AG04449 (cell line): ENCODE results near the gene PARD6B.
"Not testable (repeated sequence)": the region's sequence is repeated elsewhere in the genome, so short reads cannot be mapped to it uniquely, and the experiment has no call there.

Experiments
- CTCF ChIA-PET: fragments of 350-600 bp; formaldehyde crosslinking; extraction: SDS; loops from one replicate; lab custom pipeline; 2021; ENCODE audit warnings: antibody characterized with exemption; lab: Yijun Ruan, JAX
- POLR2A ChIA-PET: fragments of 400-600, 350-600 bp; formaldehyde crosslinking; extraction: SDS; loops from one replicate; lab custom pipeline; 2020; ENCODE audit warnings: antibody characterized with exemption, inconsistent platforms; lab: Yijun Ruan, JAX
- DNase-seq: peaks from one replicate; pipeline ENCODE4 v3.0.0-alpha.2; 2010; ENCODE audit warnings: low read depth, low spot score
- H3K4me3 ChIP-seq: 2 replicates; pipeline ENCODE4 v1.5.1; 2011; ENCODE audit warnings: low read depth, mild to moderate bottlenecking, control low read depth, low read length
- TF ChIP-seq, protein P1 (sequence below): IDR thresholded peaks from one replicate; pipeline ENCODE4 v1.5.1; 2011; ENCODE audit warnings: mild to moderate bottlenecking, moderate library complexity, low read length, control low read depth, inconsistent platforms; ENCODE audit not compliant: insufficient read depth; ENCODE audit errors: missing control alignments

The PARD6B gene

DNA sequence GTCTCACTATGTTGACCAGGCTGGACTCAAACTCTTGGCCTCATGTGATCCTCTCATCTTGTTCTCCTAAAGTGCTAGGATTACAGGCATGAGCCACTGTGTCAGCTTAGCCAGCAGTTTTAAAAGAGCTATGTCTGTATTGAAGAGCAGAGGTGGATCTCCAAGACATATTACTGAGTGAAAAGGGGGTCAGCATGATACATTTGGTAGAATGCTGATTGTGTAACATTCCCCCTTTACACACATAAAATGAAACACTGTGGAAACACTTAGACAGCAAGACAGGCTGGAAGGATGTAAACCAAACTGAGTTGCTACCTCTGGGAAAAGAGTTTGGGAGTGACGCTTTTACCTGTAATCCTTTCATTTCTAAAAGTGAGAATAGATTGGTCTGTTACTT lies 38.4 kb upstream of the PARD6B start:
- TF ChIP-seq, protein P1, sequence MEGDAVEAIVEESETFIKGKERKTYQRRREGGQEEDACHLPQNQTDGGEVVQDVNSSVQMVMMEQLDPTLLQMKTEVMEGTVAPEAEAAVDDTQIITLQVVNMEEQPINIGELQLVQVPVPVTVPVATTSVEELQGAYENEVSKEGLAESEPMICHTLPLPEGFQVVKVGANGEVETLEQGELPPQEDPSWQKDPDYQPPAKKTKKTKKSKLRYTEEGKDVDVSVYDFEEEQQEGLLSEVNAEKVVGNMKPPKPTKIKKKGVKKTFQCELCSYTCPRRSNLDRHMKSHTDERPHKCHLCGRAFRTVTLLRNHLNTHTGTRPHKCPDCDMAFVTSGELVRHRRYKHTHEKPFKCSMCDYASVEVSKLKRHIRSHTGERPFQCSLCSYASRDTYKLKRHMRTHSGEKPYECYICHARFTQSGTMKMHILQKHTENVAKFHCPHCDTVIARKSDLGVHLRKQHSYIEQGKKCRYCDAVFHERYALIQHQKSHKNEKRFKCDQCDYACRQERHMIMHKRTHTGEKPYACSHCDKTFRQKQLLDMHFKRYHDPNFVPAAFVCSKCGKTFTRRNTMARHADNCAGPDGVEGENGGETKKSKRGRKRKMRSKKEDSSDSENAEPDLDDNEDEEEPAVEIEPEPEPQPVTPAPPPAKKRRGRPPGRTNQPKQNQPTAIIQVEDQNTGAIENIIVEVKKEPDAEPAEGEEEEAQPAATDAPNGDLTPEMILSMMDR, result no peak
- no peak overlapping the region for H3K4me3 ChIP-seq
- ChIA-PET CTCF (no interaction called here), POLR2A (no interaction called here)
- DNase-seq, result no peak

DNA sequence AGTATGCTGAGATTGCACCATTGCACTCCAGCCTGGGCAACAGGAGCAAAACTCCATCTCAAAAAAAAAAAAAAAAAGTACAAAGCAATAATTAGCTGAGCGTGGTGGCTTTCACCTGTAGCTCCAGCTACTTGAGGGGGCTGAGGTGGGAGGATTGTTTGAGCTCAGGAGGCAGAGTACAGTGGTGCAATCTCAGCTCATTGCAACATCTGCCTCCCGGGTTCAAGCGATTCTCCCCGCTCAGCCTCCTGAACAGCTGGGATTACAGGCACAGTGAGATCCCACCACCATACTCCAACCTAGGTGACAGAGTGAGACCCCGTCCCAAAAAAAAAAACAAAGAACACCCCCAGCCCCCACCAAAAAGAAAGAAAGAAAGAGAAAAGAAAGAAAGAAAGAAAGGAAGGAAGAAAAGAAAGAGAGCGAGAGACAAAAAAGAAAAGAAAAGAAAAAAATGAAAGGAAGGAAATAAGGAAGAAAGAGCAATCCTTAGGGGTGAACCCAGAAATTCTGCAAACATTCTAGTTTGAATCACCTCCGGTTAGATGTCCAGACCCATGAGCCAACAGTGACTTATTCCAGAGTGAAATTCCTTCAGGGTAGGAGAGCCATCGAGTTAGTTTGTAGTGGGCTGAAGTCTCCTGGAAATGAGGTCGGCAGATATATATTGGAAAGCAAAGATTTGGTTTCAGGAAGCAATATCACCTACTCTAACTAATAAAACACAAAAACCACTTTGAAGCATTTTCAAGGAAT lies 36.8 kb upstream of the PARD6B start:
- TF ChIP-seq, protein P1, result no peak
- POLR2A ChIA-PET, result no interaction called here
- H3K4me3 ChIP-seq, result no peak overlapping the region
- CTCF ChIA-PET, result interaction anchor here (1.1 to 1.4 kb wide), 2 partner anchors 17 to 54 kb away, joined by 3 read pairs; no protein-coding TSS in a partner anchor
- no peak for DNase-seq

DNA sequence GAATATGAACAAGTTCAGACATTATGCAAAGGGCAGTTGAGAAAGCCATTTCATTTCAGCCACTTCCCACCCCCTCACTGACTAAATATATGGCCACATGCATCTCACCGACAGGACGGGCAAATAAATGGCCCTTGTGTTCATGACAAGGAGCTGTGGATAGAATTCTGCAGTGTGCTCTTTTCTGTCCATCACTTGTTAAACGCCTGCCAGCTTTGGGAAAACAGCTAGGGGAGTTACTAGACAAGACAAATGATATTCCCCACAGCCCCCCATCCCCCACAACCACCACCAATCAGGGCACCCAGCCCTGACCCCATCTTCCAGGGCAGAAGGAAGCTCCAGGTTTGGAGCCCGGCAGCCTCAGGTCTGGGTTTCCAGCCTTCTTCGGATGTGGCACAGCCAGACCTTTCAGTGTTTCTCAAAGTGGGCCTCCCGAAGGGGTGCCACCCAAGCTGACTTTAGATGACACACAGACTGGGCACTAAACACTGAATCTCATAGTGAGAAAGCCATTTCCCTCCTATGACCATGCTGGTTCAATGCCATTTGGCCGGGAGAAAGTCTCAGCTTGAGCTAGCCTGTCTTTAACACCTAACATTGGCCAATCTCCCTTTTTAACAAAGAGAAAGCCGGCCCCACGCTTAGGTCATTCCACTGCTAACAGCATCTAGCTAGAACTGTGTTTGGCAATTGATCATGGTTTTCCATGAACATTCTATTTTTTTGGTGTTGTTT lies 36.1 kb upstream of the PARD6B start:
- POLR2A ChIA-PET, result no interaction called here
- CTCF ChIA-PET, result interaction anchor here (0.7 to 1.5 kb wide), 4 partner anchors 16 to 60 kb away, joined by 3 to 5 read pairs (median 3); no protein-coding TSS in a partner anchor
- TF ChIP-seq, protein P1, result no peak
- no peak overlapping the region for H3K4me3 ChIP-seq
- no peak for DNase-seq

DNA sequence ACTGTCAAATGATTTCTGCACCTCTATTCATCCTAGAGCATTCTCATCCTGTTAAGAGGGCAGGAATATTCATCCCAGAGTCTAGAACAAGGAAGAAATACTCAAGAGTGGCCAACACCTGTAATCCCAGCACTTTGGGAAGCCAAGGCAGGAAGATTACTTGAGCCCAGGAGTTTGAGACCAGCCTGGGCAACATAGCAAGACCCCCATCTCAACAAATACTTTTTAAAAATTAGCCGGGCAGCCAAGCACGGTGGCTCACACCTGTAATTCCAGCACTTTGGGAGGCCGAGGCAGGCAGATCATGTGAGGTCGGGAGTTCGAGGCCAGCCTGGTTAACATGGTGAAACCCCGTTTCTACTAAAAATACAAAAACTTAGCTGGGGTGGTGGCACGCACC lies 33.1 kb upstream of the PARD6B start:
- H3K4me3 ChIP-seq, DNase-seq, POLR2A ChIA-PET: not testable (repeated sequence)
- CTCF ChIA-PET, result interaction anchor here (1.6 kb wide), 1 partner anchor 16 kb away, joined by 6 read pairs; no protein-coding TSS in a partner anchor

DNA sequence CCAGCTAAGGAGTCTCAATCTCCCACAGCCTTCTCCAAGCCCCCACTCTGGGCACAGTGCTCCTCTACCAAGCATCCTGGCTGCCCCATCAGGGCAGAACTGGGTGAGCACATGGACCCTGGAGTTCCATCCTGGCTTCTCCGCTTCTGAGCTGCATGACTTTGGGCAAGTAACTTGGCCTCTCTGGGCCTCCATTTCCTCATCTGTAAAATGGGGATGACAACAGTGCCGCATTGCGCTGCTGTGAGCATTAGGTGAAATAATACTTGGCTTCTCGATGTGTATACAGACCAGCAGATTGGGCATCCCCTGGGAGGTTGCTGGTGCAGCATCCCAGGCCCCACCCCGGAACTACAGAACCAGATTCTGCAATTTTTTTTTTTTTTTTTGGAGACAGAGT lies 31.7 kb upstream of the PARD6B start:
- DNase-seq, result no peak
- TF ChIP-seq, protein P1, result no peak
- ChIA-PET POLR2A (no interaction called here), CTCF (interaction anchor here (1.6 kb wide), 1 partner anchor 14 kb away, joined by 6 read pairs; no protein-coding TSS in a partner anchor)
- no peak overlapping the region for H3K4me3 ChIP-seq

DNA sequence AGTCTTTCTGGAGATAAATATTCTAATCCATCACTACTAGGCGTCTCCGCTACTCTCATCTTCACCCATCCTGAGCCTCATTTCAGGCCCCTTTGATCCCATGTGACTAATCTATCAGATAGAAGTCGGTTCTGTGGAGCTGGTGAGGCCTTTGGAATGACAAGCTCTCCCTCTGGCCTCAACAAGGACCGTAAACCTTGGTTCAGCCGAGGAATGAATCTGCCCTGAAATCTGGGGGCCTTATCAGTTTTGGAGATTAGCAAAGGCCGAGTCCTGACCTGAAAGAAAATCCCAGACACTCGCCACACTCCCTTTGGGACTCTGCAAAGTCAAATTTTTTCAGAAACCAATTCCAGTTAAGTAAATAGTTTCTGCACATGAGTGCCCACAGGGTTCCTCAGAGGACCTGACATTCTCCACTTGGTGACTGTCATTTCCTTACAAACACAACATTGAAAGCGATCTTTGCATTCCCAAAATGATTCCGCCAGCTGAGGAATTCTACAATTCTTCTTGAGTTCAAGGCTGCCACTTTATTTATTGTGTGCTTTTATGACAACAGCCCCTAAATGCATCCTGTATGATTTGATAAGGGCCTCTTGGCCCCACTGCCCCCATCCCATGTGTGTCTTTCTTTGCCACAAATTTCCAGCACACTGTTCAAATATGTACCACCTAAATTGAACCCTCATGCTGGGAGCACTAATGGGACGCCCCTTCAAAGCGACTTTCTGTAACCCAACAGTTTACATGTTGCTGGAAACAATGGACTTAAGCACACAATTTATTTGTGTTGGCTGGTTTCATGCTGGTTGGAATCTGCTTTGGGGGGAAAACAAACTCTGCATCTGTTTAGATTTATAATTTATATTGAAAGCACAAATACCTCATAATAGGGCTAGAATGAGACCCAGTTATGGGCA lies 30.1 kb upstream of the PARD6B start:
- ChIA-PET POLR2A (no interaction called here), CTCF (no interaction called here)
- TF ChIP-seq, protein P1, result no peak
- DNase-seq, result no peak
- no peak overlapping the region for H3K4me3 ChIP-seq

DNA sequence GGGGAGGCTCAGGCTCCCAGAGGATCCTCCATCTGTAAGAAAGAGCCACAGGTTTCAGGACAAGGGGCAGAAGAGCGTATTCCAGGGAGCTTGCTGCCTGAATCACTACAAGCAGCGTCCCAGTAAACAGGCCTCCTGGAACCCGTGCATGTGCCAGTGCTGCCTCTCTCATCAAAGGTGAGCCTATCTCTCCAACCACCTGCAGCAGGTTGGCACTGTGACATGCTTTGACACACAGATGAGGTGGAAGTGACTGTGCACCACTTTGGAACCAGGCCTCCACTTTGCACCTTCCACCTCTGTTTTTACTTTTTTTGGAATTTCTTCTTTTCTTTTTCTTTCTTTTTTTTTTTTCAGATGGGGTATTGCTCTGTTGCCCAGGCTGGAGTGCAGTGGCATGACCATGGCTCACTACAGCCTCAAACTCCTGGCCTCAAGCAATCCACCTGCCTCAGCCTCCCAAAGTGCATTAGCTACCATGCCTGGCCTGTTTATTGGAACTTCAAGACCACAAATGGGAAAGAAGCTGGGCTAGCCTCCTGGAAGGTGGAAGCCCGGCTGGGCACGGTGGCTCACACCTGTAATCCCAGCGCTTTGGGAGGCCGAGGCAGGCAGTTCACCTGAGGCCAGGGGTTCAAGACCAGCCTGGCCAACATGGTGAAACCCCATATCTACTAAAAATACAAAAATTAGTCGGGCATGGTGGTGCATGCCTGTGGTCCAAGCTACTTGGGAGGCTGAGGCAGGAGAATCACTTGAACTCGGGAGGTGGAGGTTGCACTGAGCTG lies 27.5 kb upstream of the PARD6B start:
- H3K4me3 ChIP-seq, CTCF ChIA-PET, POLR2A ChIA-PET, DNase-seq: not testable (repeated sequence)
